ENCODE measurements around the gene GPX6.

GPX6 gene

DNA sequence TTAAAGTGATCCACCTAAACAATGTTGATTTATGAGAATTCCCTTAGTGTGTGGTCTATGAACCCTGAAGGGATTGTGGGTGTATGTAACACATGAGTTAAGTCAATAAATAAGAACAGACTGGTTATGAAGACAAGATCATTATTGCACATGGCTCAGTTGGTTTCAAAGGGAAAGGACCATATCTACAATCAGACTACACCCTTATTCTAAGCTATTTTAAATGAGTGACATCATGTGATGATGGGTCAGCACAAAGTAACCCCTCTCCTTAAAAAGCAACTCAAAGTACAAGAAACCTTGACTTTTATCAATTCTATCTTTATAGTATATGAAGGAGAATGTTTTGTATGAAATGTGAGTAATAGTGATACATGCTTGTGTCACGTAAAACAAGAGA, 57.0 kb downstream of the GPX6 start:
- TF ChIP-seq RAD21 (IDR thresholded peaks at IDR 0.05; ENCODE audit: low read depth) (no peak), USF1 (IDR thresholded peaks at IDR 0.05) (no peak), EGR1 (IDR thresholded peaks at IDR 0.05) (no peak), FOXM1 (IDR thresholded peaks at IDR 0.05; ENCODE audit: borderline replicate concordance, low read depth) (no peak), TEAD4 (IDR thresholded peaks at IDR 0.05) (no peak), CREB1 (IDR thresholded peaks at IDR 0.05; ENCODE audit: low read depth) (no peak), MAX (IDR thresholded peaks at IDR 0.05) (no peak), EP300 (IDR thresholded peaks at IDR 0.05; ENCODE audit: borderline replicate concordance) (no peak), TAF1 (IDR thresholded peaks at IDR 0.05; ENCODE audit: low read depth) (no peak), CEBPB (IDR thresholded peaks at IDR 0.05) (no peak), ZBTB7A (IDR thresholded peaks at IDR 0.05; ENCODE audit: low read depth) (no peak), YY1 (IDR thresholded peaks at IDR 0.05; ENCODE audit: low read depth) (no peak), TCF12 (IDR thresholded peaks at IDR 0.05; ENCODE audit: low read depth) (no peak), NFIC (IDR thresholded peaks at IDR 0.05) (no peak)
- TF ChIP-seq, protein P1, sequence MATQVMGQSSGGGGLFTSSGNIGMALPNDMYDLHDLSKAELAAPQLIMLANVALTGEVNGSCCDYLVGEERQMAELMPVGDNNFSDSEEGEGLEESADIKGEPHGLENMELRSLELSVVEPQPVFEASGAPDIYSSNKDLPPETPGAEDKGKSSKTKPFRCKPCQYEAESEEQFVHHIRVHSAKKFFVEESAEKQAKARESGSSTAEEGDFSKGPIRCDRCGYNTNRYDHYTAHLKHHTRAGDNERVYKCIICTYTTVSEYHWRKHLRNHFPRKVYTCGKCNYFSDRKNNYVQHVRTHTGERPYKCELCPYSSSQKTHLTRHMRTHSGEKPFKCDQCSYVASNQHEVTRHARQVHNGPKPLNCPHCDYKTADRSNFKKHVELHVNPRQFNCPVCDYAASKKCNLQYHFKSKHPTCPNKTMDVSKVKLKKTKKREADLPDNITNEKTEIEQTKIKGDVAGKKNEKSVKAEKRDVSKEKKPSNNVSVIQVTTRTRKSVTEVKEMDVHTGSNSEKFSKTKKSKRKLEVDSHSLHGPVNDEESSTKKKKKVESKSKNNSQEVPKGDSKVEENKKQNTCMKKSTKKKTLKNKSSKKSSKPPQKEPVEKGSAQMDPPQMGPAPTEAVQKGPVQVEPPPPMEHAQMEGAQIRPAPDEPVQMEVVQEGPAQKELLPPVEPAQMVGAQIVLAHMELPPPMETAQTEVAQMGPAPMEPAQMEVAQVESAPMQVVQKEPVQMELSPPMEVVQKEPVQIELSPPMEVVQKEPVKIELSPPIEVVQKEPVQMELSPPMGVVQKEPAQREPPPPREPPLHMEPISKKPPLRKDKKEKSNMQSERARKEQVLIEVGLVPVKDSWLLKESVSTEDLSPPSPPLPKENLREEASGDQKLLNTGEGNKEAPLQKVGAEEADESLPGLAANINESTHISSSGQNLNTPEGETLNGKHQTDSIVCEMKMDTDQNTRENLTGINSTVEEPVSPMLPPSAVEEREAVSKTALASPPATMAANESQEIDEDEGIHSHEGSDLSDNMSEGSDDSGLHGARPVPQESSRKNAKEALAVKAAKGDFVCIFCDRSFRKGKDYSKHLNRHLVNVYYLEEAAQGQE (IDR thresholded peaks at IDR 0.05; ENCODE audit: low read depth), result no peak

Measured in Ishikawa (cell line).